SU-DHL-6 (cell line): ENCODE data around the gene PLCB1.

Experiments used
- EZH2phosphoT487 ChIP-seq: fragments of 200-600 bp; sonication (generic), shearing (Covaris generic); conservative IDR thresholded peaks from 2 replicates; pipeline ENCODE4 v1.6.1; 2018; ENCODE audit warnings: mild to moderate bottlenecking, antibody characterized with exemption, low read length, moderate library complexity, mixed read lengths
- TF ChIP-seq, protein P1 (sequence below): fragments of 200-600 bp; sonication (generic); IDR thresholded peaks from one replicate; pipeline ENCODE4 v1.5.1; 2017; ENCODE audit warnings: antibody characterized with exemption, mild to moderate bottlenecking, low read length, moderate library complexity; ENCODE audit not compliant: insufficient read depth, poor library complexity, severe bottlenecking

GRCh38 chr20:8568075-8568474 is 436.0 kb downstream of the PLCB1 start:
- TF ChIP-seq, protein P1, sequence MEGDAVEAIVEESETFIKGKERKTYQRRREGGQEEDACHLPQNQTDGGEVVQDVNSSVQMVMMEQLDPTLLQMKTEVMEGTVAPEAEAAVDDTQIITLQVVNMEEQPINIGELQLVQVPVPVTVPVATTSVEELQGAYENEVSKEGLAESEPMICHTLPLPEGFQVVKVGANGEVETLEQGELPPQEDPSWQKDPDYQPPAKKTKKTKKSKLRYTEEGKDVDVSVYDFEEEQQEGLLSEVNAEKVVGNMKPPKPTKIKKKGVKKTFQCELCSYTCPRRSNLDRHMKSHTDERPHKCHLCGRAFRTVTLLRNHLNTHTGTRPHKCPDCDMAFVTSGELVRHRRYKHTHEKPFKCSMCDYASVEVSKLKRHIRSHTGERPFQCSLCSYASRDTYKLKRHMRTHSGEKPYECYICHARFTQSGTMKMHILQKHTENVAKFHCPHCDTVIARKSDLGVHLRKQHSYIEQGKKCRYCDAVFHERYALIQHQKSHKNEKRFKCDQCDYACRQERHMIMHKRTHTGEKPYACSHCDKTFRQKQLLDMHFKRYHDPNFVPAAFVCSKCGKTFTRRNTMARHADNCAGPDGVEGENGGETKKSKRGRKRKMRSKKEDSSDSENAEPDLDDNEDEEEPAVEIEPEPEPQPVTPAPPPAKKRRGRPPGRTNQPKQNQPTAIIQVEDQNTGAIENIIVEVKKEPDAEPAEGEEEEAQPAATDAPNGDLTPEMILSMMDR, result no peak
- TF ChIP-seq EZH2phosphoT487, result no peak
